Heart left ventricle (tissue), 13 donors: Measurements from ENCODE around the gene EPB41L2.

ENCODE experiments used
- POLR2A ChIP-seq, 2 donors: fragments of 450-650 bp; IDR thresholded peaks; one replicate each; pipeline ENCODE4 v1.6.1; 2017; ENCODE audit warnings: antibody characterized with exemption in 2 of 2, mild to moderate bottlenecking in 2 of 2, moderate library complexity in 2 of 2
- TF ChIP-seq, protein P1 (sequence below), 12 donors: fragments of 200-600 bp; sonication (generic) in 4 of 12; IDR thresholded peaks; one replicate each; pipeline versions ENCODE4 v1.5.0 to v1.8.0; 2018 to 2022; ENCODE audit warnings: antibody characterized with exemption in 12 of 12, mild to moderate bottlenecking in 5 of 12
- donor health status: ischemic (EF 13 %, LVEDD 7.1; RV severe dilation, severe dysfunction).
- donor health status: DM: no; HTN: yes; CAD: no.
- donor health status: DM: no; HTN: no; CAD: no.
- donor health status: ischemic (EF 25% LVEDD 6.9; RV normal size, moderate dysfunction).
- donor health status: ischemic (EF 25% LVEDD 5.7; RV mildly dilated, moderate dysfunction).
- donor health status: ischemic (EF 35%, LVEDD 5.7; RV mildly dilated, moderate dysfunction).
- donor health status: nonischemic (EF 11% LVEDD 7.7; RV severe dilation, severe dysfunction).
- donor health status: DM: yes; HTN: yes; CAD: no.
- donor health status: PGD.
- donor health status: ischemic (EF 29% LVEDD 5.4; RV normal size, mild dysfunction).
- donor health status: nonischemic (EF 23%, LVEDD 6.1; RV moderate dilation, normal function).

DNA sequence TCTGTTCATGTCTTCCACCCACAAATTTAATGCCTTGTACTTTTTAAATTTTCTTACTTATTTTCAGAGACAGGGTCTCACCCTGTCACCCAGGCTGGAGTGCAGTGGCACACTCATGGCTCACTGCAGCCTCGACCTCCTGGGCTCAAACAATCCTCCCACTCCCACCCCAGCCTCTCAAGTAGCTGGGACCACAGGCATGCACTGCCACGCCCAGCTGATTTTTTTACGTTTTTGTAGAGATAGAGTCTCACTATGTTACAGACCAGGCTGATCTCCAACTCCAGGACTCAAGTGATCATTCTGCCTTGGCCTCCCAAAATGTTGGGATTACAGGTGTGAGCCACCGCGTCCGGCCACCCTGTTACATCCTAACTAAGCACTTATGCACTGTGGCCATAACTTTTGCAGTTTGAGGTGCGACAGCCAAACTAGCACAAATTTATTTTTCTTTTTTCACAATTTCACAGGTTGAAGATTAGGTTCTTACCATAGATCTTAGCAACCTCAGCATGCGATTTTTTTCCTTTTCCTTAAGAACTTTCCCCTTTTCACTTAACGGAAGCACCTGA, 92.1 kb downstream of the EPB41L2 start:
- TF ChIP-seq, protein P1, sequence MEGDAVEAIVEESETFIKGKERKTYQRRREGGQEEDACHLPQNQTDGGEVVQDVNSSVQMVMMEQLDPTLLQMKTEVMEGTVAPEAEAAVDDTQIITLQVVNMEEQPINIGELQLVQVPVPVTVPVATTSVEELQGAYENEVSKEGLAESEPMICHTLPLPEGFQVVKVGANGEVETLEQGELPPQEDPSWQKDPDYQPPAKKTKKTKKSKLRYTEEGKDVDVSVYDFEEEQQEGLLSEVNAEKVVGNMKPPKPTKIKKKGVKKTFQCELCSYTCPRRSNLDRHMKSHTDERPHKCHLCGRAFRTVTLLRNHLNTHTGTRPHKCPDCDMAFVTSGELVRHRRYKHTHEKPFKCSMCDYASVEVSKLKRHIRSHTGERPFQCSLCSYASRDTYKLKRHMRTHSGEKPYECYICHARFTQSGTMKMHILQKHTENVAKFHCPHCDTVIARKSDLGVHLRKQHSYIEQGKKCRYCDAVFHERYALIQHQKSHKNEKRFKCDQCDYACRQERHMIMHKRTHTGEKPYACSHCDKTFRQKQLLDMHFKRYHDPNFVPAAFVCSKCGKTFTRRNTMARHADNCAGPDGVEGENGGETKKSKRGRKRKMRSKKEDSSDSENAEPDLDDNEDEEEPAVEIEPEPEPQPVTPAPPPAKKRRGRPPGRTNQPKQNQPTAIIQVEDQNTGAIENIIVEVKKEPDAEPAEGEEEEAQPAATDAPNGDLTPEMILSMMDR (IDR thresholded peaks at IDR 0.05): no peak
- no peak for TF ChIP-seq POLR2A (IDR thresholded peaks at IDR 0.05)
